Glomerular visceral epithelial cell (primary cell): Measurements from ENCODE around the gene GALC.

ENCODE experiments used
- DNase-seq: peaks from one replicate; pipeline ENCODE4 v3.0.0-alpha.2; 2016; ENCODE audit errors: extremely low spot score

The GALC gene

DNA sequence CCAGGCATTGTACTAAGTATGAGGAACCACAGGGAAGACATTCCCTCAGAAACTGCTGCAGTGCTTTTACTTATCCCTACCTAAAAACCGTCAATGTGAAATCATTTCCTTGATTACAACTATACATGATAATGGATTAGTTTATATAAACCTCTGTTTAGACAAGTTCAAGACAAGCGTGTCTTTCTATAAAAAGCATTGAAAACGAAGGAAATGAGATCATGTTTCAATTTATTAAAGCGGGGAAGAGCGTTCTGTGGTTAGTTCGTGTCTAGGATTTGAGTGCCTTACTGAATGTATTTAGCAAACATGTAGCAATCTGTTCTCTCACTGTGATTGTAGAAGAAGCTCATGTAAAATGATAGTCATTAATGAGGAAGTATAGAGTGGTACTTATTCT lies 37.5 kb downstream of the GALC start:
- no peak for DNase-seq

DNA sequence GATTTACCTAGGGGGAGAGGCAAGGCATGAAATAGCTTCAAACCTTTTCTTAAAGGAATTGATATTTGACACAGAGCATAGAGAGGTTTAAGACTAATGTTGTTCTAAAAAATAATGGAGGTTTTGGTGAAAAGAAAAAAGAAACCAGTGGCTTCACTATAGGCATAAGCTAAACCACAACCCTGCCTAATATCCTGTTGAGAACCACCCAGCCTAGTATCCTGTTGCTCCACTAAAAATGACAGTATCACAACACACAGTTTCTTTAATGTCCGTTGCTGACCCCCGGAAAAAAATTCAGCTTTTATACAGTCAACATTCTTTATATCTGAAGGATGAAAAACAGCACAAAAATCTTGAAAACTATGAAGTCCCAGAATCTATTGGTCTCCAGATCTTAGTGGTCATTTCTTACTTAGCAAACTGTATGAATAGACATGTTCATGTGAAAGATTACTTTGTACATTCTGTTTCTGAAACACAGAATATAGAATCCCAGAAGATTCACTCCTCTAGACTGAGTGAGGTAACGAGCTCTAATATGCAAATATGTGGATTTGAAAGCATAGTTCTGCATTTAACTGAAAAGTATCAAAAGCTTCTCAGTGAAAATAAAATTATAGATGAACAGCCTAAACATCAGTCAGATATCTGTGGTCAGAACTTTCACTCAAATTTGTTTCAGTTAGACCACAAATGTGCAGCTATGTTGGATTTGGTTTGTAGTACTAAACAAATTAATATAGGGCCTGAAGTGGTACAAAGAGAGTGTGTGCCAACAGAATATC lies 40.5 kb downstream of the GALC start:
- DNase-seq = no peak

GRCh38 chr14:87944987-87945604 lies 47.9 kb downstream of the GALC start:
- peak; percentile 42 for DNase-seq

- no peak for DNase-seq
These were observed 52.1 kb downstream of the GALC start for GRCh38 chr14:87940894-87941293.

DNA sequence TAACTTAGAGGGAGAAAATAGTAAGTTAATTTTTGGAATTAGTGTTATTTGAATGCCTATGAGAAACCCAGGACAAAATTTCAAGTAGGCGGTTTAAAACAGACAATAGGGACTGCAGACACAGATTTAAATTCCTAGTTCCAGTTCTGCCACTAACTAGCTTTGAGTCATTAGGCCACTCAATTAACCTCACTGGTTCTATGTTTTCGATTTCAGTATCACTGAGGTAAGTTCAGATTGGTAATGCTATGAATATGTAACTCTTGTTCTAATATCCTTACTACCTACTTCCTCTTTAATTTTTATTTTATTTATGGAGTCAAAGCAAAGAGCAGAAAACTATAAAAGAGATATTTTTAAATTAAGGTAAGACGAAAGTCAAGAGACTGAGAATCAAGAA lies 52.6 kb downstream of the GALC start:
- no peak for DNase-seq

DNA sequence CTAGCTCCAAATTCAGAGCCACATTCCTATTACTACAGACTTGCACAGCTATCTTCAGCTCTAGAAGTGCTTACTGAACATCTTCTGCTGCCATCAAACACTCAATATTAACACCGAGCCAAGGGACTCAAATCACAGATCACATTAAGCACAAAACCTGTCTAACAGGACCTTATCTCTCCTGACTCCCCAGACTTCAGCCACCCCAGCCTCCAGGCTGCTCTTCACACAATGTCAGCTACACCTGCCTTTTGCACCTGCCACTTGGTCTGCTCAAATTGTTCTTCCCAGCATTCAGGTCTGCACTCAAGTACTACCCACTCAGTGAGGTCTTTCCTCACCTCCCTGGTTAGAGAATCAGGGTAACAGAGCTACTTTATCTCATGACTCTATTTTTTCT lies 57.1 kb downstream of the GALC start:
- no peak for DNase-seq

DNA sequence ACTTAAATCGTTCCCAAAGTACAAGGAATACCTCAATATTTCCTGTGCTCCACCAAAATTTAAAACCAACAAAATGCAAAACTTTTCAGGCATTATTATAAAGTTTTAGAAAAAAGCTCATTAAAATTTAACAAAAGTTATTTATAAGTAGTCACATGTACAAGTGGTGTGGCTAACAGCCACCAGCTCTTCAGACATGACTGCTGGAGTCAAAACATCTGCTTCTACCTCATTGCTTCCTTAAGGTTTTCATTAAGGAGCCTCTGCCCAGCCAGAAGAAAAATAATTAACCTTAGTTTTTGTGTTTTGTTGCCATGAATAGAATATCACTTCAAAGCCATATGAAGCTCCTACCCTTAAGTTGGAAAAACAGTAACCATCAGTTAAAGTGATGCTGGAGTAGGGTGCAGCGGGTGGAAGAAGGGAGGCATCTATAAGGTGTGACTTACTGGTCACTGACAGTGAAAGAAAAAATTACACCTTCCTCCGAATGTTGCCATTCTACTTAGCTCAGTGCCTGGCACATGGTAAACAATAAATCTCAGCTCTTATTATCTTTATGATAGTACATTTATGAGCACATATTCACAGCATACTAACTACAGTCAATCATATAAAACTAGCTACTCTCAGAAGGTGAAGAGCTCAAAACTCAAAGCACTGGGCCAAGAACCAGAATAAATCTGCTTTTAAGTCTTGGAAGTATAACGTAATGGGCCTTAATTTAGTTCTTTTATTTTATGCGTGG lies 57.7 kb downstream of the GALC start:
- DNase-seq = no peak

DNA sequence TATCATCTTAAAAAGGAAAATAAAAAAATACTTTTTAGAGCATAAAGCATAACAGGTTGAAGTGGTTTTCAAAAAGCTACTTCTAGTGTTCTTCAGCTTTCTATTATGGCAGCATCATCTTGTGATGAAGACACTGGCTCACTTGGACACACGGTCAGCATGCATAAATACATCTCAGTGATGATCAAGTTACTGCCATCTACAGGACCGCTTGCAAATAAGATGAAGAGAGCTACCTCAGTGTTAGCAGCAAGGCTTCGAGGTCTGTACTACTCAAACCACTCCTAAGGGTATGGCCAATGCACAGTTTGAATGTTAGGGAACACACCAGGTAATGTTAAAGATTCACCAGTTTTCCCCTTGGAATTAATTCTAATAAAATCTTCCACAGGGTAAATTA lies 58.8 kb downstream of the GALC start:
- DNase-seq = no peak

- no peak for DNase-seq
These were observed 76.1 kb downstream of the GALC start for GRCh38 chr14:87916886-87917275.

DNA sequence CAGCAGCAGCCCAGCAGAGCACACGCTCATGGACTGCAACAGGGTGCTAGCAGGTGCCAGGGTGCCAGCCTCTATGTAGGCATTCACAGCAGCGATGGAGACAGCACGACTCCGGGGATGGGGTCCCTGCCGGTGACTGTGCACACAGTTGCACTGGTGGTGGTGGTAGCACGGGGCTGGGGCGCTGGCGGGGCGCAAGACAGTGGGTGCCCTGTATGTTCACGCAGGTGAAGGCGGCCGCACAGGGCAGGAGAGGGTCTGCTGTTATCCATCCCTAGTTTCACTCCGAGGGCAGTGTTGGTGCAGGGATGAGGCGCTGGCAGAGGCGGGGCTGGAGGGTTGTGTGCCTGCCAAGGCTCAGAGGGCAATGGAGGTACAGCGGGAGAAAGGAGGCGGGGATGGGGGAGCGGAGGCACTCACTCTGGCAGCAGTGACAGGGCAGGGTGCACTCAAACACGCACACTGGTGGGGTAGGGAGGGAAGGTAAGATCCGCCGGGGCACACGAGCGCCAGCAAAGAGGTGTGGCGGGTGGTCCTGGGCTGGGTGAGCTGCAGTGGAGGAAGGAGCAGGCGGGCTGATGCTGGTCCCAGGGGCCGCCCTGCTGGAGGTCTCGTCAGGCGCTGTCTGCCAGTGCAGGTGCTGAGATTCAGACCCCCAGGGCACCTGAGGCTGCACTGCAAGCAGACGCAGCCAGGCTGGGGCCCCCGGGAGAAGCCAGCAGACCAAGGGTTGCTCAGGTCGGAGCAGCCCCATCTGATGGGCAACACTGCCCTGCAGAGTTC lies 76.7 kb downstream of the GALC start:
- no peak for DNase-seq

GRCh38 chr14:87908550-87908949 lies 84.4 kb downstream of the GALC start:
- no peak for DNase-seq

DNA sequence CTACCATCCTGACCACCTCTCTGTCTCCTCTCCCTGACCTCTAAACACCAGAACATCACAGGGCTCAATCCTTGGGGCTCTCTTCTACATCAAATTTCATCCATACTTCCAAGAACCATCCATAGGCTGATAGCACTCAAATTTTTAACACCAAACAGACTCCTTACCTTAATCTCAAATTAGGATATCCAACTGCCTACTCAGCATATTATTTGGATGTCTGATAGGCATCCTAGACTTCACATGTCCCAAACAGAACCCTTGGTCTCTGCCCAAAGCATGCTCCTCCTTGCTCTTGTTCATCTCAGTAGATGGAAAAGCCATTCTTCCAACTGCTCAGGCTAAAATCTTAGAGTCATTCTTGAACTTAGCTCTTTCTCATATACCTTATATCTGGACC lies 91.3 kb downstream of the GALC start:
- no peak for DNase-seq

DNA sequence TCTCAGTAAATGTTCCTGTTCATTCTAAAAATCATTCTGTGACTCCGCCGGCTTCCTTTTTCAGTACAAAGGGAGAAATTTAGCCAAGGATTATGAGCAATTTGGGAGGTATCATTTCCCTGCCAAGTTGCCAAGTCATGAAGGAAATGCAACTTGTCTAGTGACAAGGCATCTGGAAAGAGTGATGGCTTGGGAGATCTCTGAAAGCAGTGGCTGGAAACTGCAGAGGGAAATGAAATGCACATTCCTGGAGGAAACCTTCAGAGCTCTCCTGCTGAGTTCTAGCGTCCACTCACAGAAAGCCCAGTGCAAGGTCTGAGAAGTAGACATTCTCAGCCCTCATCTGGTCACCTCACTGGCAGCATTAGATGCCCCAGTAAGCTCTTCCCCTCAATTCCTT lies 91.7 kb downstream of the GALC start:
- DNase-seq = no peak

- DNase-seq = no peak
These were observed 93.8 kb downstream of the GALC start for GRCh38 chr14:87899228-87899627.

DNA sequence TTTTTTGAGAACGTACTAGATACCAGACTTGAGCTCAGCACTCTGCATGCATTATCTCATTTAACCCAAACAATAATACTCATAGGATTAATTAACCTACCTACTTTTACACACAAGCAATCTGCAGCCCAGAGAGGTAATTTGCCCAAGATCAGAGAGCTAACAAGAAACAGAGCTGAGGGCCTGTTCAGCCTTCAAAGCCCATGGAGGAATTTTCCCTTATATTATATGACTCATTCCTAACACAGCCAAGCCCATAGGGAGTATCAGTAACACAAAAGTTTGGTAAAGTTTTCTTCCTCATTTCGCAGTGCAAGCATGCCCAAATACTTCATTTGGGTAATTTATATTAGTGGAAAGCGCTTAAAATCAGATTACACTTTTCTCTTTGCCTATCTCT lies 94.7 kb downstream of the GALC start:
- no peak for DNase-seq

DNA sequence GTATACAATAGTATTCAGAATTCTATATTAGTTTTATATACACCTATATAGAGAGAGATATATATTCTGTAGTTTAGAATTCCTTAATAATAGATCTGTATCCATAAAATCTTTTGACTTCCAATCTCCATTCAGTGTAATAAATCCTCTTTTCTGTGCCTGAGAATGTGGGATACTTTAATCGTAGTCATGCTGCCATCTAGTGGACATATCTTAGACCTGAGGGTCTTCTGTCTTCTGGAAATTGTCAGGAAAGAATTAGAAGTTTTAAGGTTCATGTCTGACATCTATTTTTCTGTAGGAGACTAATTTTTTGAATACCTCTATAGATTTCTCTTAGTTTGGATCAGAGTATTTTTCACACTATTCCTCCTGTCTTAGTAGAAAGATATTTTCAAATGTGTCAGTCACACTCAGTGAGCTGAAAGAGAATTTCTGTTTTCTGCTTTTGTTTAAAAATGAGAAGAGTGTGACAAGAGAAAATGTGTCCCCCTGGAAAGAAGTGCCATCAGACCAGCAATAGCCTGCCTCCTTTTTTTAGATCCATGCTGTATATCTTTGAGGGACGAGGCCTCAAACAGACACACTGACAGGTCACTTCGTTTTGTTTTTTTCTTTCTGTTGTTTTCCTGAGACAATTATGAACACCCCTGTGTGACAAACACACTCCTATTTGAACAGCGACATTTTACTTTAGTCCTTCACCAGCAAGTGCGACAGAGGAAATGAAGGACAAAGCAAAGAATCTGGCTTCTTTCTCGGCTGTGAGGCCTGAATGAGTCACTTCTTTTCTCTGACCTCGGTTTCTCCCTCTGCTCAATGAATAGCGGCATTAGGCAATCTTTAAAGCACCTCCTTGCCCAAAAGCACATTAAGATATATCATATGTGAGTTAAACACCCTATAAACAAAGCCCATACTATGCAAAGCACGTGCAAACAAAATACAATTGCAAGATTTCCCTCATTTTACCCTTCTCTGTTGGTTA lies 96.3 kb downstream of the GALC start:
- DNase-seq = peak; percentile 54

GRCh38 chr14:87894920-87895319 lies 98.1 kb downstream of the GALC start:
- DNase-seq = no peak

DNA sequence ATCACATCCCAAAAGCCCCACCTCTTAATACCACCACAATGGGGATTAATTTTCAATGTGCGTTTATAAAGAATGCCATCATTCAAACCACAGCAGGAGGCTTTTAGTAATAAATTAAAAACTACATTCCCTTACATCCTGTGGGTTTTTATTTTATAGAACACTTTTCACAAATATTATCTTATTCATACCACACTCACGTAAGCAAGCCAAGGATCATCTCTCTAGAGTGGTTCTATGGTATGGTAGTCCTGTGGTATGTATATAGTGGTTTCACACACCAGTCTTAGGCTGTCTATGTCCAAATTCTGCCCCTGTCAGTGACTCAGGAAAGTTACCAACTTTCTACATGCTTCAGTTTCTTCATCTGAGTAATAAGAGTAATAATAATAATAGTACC lies 100.2 kb downstream of the GALC start:
- peak; percentile 33 for DNase-seq

GRCh38 chr14:87888136-87888999 lies 104.6 kb downstream of the GALC start:
- no peak for DNase-seq

GRCh38 chr14:87883750-87884149 lies 109.2 kb downstream of the GALC start:
- no peak for DNase-seq
